ENCODE measurements around the gene DGKH.

Gene DGKH

DNA sequence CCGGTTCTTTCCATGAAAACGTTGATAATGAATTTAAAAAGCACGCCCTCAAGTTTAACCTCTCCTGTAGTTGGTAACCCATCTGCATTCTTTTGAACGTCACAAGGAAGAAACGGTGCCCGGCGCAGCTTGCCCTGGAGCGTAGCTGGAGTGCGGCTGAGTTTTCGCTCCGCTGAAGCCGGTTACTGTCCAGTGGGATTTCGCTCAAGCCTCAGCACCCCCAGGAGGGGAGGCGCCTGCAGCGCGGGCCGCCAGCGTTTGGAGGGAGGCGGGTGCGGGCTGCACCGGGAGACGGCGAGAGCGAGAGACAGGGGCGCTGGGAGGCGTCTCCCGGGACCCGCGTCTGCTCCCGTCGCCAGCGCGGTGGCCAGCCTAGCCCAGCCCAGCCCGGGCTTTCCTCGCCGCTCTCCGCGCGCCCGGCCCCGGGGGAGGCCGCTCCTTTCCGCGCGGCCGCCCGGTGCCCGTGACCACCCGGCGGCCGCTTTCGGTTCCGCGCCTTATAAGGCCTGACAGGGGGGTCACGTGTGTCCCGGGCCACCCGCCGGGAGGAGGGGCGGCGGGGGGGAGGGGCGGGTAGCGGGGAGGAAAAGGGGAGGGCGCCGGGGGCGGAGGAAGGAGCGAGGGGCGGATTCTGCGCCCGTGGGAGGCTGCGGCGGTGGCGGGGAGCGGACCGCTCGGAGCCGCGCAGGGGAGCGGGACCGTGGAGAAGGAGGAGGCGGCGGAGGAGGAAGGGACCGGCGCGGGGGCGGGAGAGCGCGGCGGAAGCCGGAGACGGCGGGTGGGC lies 8.3 kb upstream of the DGKH start:
- DNase-seq (ENCODE audit: low read depth in 2 of 2) = peak; percentile 76 to 81

DNA sequence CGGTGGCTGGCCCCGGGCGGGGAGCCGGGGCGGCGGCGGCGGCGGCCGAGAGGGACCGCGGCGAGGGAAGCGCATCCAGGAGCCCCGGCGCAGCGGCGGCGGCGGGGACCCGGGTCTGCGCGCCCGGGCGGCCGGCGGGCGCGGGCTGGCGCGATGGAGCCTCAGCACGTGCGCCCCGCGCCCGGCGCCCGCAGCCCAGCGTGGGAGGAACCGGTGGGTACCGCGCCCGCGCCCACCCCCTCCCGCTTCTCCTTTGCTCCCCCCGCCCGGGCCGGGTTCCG lies 7.8 kb upstream of the DGKH start:
- DNase-seq (ENCODE audit: low read depth in 2 of 2) = no peak

DNA sequence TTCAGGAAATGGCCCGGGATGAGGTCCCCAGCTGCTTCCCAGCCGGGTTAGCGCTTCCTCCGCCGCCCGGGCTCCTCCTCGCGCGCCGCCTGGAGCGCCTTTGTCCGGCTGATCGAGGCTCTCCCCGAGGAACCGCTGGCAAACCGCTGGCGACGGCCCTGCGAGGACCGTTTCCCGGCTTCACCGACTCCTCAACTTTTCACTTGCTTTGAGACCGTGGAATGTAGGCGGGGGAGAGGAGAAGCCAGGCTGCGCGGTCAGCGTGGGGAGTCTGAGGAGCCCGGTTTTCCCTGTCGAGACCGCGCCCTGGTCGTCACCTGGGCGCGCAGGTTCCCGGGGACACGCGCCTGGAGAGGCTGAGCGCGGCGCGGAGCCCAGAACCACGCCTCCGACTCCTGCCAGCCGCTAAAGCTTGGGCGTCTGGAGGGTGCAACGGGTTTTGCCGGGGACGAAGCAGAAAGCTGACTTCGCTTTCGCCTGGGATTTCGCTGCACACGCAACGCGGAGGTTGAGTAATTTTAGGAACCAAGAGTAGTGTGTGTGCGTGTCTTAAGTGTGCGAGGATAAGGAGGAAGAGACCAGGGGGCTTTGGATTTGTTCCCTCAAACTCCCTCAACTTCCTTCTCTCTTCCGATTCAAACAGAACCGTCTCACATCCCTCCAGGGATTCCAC lies 7.3 kb upstream of the DGKH start:
- DNase-seq (ENCODE audit: low read depth in 2 of 2) = no peak

DNA sequence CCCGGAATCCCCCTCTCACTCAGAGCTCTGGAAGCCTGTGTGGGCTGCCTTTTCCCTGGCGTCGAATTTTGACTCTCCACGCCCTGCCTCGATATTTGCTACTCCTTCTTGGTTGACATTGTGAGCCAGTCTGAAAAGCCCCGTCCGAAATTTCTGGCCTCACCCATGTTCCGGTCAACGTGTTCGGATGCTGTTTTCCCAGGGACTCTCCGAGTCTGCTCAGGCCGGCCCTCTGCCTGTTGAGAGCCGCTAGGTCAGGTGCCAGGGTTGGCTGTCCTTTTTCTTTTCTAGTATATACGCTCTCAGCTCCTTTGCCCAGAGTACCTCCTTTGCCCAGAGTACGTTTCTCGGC lies 6.8 kb upstream of the DGKH start:
- DNase-seq (ENCODE audit: low read depth in 2 of 2) = no peak

DNA sequence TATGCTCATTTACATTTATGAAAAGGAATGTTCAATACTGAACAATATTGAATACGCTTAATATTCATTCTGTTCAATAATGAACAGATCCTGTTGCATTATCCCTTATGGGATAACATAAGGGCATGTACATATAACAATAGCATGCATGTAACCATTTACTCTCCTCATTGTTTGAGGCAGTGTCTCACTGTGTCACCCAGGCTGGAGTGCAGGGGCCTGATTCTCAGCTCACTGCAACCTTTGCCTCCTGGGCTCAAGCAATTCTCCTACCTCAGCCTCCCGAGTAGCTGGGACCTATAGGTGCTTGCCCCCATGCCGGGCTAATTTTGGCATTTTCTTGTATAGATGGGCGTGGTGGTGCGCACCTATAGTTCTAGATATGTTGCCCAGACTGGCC lies 4.8 kb upstream of the DGKH start:
- no peak for DNase-seq (ENCODE audit: low read depth in 2 of 2)

DNA sequence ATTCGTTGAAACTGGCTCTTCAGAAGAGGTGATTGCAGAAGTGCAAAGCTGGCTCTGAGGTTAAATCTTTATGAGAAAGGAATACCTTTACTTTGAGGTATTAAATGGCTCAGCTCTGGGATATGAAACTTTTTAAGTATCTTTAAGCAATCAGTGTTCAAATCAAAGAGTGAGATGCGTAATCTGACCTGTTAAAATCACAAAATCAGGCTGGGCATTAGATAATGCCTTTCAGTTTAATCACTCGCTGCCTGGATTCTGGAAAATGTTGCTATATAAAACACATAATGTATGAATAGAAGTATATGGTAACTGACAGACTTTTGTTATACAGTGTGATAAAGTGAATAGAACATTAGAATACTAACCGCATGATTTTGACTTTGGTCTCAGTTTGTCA lies 2.0 kb upstream of the DGKH start:
- no peak for DNase-seq (ENCODE audit: low read depth in 2 of 2)

DNA sequence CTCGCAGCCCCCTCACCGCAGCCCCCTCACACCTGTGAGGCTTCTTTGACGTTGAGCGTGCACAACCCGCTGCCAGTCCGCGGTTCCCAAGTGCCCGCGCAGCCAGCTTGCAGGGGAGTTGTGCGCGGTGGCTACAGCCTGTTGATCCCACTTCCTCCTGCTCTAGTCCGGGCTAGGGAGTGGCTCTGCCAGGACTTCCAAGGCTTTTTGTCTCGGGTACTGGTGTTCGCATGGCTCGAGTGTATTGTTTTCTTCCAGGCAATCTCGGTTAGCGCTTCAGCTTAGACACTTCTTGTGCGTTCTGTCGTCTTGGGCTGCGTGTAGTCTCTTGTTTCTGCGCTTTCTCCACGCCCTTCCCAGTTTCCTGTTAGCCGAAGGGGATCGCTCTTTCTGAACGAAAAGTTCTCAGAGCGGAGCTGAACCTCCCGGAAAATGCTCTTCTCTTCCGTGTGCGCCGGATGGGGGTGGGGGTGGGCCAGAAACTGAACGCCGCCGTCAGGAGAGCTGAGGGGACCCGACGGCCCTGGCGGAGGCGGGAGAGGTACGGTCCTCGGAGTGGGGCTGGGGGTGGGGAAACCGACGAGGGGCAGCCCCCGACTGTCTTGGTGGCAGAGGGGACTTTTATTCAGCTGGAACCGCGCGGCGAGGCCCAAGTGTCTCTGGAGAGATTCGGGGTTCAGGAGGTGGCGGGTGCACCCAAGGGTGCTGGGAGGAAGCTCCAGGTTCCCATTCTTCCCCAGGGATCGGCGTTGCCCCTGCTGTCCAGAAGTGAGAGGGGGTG lies 697 bp upstream of the DGKH start:
- no peak for DNase-seq (ENCODE audit: low read depth in 2 of 2)

DNA sequence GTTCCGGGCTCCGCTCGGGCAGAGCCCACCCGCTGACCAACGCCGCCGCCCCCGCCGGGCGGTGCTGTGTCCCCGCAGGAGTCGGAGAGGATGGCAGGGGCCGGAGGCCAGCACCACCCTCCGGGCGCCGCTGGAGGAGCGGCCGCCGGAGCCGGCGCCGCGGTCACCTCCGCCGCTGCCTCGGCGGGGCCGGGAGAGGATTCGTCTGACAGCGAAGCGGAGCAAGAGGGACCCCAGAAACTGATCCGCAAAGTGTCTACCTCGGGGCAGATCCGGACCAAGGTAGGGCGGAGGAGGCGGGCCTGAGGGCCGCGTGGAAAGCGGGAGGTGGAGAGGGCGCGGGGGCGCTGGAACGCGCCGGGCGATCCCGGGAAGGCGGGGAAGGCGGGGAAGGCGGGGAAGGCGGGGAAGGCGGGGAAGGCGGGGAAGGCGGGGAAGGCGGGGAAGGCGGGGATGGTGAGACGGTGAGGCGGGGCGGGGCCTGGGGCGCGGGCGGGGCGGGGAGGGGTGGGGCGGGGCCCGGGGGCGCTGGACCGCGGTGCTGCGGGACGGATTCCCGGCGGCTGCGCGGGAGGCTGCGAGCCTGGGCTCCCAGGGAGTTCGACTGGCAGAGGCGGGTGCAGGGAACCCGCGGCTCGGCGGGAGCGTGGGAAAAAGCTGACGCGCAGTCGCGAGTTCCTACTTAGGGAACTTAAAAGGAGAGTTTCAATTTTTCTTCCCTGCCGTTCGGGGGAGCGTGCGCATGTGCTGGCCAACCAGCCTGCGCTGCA lies 421 bp downstream of the DGKH start:
- DNase-seq (ENCODE audit: low read depth in 2 of 2) = peak in 1 of 2 donors; percentile 44

DNA sequence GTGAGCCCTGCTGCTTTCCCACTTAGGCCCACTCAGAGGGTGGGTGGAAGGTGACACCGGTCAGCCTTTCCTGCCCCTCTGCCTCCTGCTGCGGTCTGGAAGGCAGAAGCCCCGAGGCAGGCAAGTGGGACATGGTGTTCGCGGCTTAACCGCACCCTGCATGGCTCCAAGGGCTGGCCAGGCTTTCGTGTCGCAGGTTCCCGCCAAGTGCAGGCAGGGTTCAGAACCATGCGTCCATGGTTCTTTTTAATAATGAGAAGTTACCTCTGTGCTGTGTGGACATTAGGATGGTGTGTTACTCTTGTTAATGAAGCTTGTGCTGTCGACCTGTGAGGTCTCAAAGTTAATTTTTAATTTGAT lies 986 bp downstream of the DGKH start:
- DNase-seq (ENCODE audit: low read depth in 2 of 2) = no peak

DNA sequence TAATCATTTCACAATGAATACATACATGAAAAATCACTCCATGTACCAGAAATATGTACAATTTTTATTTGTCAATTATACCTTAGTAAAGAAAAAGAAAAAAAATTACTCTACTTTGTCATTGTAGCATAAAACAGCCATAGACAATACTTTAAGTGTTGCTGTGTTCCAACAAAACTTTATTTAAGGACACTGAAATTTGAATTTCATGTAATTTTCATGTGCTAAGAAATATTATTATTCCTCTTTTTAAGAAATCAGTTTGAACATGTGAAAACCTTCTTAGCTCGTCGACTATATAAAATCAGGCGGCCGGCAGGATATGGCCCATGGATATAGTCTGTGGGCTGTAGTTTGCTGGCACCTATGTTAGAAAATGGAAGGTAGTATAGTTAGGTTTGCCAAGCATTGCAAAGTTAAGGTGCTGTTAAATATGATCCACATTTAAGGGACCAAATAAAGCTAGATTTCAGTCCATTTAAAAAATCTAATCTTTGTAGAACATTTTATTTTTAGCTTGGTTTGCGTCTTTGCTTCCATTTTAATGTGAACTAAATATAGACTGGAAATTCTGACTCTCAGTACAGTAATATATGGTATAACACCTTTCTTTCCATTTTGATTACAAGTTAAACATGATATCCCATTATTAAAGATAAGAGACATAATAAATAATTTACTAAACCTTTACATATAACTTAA lies 6.5 kb downstream of the DGKH start:
- DNase-seq (ENCODE audit: low read depth in 2 of 2) = no peak

DNA sequence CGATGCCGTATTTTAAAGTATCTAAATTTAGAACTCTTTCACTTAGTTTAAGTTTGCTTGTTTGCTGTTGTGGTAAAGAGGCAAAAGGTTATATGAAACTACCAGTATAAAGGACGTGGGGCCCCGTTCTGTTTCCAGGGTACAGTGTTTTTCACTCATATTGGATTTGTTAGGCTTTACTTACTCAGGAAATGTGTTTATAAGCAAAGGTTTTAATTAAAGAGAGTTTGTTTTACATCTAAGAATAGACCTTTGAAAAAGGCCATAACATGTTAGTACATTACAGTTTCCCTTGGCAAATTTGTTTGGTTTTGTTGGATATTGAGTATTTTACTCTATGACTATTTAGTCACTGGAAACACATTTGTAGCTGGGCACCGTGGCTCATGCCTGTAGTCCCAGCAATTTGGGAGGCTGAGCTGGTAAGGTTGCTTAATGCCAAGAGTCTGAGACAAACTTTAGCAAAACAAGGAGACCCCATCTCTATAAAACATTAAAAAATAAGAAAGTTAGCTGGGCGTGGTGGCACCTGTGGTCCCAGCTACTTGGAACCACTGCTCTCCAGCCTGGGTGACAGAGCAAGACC lies 7.1 kb downstream of the DGKH start:
- DNase-seq (ENCODE audit: low read depth in 2 of 2) = no peak

DNA sequence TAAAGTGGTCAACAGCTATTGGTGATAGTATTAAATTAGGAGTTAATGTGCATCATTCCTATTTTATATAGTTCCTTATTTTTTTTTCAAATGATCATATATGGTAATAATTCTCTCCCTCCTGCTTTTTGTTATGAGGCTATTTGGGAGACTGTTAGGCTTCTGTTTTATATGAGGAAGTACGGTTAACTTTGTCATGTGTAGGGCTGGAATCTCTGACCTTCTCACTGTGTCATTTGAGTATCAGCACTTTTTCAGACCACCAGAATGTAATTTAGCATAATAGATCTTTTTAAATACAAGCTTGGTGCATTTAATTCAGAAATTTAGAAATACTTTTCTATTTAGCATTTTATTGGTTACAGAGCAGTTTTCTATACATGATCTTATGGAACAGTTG lies 7.7 kb downstream of the DGKH start:
- no peak for DNase-seq (ENCODE audit: low read depth in 2 of 2)

DNA sequence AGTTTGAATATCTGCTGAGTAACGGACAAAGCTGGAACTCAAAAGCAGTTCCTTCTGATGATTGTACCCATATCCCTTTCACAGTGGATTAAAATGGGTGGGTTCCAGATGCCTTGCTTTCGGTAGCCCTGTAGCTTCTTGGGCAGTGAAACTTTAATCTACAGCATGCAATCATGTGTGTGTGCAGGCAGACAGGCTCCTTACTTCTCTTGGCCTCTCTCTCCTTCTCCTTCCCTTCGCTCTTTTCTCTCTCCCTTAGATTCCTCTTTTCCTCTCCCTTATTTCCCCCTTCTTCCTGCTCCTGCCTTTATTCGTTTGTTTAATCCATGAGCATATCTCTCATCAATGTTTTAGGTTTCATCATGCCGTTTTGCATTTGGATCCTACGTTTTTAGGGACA lies 8.1 kb downstream of the DGKH start:
- DNase-seq (ENCODE audit: low read depth in 2 of 2) = no peak

DNA sequence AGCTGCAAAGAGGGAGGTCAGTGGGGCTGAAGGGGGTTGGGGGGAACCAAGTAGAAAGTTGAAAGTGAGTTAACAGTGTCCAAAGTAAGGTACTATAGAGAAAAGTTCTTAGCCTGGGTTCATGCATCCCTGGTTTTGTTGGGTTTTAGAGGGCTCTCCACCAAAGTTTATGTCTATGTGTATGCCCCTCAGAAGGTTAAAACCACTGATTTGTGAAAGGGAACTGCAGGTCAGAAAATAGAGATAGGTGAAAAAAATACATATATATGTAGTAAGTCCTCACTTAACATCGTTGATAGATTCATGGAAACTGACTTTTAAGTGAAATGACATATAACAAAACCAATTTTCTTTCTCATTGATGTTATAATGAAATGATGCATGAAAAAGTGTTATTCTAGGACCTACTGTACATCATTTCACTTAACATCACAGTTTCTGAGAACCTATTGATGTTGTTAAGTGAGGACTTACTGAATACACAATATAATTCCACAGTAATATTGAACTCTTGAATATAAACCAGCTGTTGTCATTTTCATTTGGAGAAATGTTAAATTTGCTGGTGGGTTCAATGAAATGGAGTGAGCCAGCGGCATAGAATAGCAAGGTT lies 9.6 kb downstream of the DGKH start:
- no peak for DNase-seq (ENCODE audit: low read depth in 2 of 2)

DNA sequence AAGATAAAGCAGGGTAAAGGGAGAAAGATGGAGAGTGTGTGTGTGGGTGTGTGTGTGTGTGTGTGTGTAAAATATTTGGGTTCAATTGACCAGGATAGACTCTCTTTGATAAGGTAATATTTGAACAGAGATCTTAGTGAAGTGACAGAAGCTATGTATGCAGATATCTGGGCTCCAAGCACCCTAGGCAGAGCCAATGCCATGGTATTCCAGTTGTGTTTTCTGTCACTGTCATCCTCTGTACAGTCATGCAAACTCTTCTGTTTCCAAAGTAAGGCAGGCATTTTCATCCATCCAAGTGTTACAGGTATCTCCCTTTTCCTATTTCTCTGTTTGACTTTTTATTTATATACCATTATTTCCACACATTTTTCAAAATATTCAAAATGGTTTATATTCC lies 13.5 kb downstream of the DGKH start:
- DNase-seq (ENCODE audit: low read depth in 2 of 2) = no peak

DNA sequence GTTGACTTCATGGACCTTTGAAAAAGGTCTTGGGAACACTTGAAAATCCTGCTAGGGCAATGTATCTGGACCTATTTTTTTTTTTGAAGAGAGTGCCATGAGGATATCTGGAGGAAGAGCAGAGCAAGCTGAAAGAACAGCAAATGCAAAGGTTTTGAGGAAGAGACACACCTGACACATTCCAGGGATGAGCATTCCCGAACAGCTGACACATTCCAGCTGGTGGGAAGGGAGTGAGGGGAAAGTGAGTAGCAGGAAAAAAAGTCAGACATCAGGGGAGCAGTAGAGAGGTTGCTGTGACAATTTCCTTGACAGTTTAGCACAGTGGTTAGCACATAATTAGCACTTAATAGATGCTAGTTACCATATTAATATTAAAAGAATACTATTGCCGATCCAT lies 14.7 kb downstream of the DGKH start:
- no peak for DNase-seq (ENCODE audit: low read depth in 2 of 2)

DNA sequence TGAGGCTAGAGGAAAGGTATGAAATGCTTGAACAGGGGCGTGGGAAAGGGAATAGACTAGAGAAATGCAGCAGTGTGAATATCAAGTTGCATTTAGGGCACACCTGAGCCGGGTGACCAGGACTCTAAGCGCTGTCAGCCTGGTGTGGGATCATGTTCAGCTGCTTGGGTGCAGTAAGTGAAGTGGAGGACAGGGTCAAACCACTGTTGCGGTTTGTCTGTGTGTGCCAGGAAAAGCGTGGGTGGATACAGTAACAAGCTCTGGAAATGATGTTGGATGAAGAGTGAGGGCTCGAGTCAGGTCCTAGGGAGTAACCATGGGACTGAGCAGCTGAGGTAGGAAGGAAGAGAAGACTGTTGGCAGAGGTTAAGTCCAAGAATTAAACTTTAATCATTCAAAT lies 15.8 kb downstream of the DGKH start:
- DNase-seq (ENCODE audit: low read depth in 2 of 2) = no peak

DNA sequence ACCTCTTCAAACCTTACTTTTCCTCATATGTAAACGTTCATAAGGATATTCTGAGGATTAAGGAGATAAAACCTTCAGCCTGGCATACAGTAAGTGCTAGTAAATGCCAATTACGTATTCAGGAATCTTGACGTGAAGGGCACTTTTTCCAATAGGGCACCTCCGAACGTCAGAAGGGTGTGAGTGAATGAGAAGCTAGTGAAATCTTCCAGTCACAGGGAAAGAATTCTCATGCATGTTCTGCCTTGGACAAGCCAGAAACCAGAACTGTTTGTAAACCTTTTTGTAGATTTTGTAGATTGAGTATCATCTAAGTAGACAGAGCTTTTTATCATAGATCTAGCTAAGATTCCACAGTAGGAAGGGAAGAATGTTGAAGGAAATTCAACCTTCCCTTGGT lies 16.5 kb downstream of the DGKH start:
- no peak for DNase-seq (ENCODE audit: low read depth in 2 of 2)

DNA sequence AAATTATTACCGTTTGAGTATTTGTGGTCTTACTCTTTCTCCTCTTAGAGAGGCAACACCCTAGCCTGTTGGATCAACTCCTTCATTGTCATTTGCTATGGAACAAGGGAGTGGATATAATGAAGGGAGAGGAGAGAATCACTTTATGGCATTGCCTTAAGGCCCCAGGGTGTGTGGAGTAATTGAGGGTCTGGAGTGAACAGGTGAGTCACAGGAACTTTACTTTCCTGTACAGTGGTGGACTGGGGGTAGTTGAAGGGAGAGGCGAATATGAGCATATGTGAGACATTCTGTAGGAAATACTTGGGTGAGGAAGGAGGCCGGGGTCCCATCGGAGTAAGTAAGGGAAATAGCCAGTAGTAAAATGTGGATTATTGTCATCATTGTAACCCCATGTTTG lies 17.0 kb downstream of the DGKH start:
- DNase-seq (ENCODE audit: low read depth in 2 of 2) = no peak

DNA sequence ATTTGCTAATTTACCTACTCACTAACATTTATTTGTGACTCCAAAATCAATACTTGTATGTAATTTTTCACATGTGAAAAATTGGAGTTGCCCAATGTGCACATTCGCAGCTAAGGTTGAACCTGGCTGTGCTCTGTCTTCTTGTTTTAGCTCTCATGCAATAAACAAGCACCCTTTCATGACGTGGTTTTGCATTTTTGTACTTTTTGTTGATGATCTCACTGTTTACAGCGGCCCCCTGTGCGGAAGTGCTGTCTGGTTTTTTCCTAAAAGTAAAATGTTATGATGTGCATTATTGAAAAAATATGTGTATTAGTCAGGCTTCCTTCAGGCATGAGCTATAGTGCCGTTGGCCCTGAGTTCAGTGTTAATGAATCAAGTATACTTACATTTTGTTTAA lies 18.1 kb downstream of the DGKH start:
- no peak for DNase-seq (ENCODE audit: low read depth in 2 of 2)

DNA sequence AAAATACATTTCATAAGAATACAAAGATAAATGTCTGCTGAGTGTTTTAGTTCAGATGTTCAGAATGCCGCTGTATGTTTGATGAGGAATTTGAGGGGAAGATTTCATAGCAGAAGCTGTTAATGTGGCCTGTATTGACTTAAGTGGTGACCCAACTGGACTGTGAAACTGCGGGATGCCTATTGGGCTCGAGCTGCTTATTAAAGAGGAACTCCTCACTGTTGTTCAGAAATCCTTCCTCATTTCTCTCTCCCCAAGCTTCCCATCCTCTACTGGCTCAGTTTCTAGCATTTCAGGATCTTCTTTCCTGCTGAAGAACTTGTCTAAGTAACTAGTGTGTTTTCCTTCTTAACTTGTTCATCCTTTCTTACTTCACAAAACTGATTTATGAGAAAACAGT lies 20.4 kb downstream of the DGKH start:
- no peak for DNase-seq (ENCODE audit: low read depth in 2 of 2)

Measured in stimulated activated CD8-positive, alpha-beta memory T cell treated with anti-CD3 and anti-CD28 coated beads, Interleukin-2, amount 100 ng/mL, for 48 hours (primary cell).